ELR (cell line): Measurements from ENCODE around the gene TCAP.
"Not testable (repeated sequence)": the region's sequence is repeated elsewhere in the genome, so short reads cannot be mapped to it uniquely, and the experiment has no call there.

Experiments
- DNase-seq: peaks from one replicate; pipeline ENCODE4 v3.0.0-alpha.2; 2015; ENCODE audit warnings: low read depth

TCAP gene

GRCh38 chr17:39684369-39685192 is 19.4 kb downstream of the TCAP start:
- no peak for DNase-seq

- DNase-seq = no peak
These were observed 22.0 kb downstream of the TCAP start for GRCh38 chr17:39687101-39687545.

GRCh38 chr17:39687546-39688474 is 22.7 kb downstream of the TCAP start, which contains the start of gene PGAP3:
PGAP3 (minus strand) TSS chr17:39688057; CDS start chr17:39688014, 43 bp downstream.
- peak; percentile 94 for DNase-seq

GRCh38 chr17:39688475-39688835 is 23.3 kb downstream of the TCAP start:
- DNase-seq = peak; percentile 45

- DNase-seq = no peak
These were observed 23.8 kb downstream of the TCAP start for GRCh38 chr17:39688945-39689344.

GRCh38 chr17:39694593-39694992 is 29.4 kb downstream of the TCAP start:
- DNase-seq = no peak

GRCh38 chr17:39695089-39695474 is 29.9 kb downstream of the TCAP start:
- no peak for DNase-seq

- no peak for DNase-seq
These were observed 31.6 kb downstream of the TCAP start for GRCh38 chr17:39696731-39697130.

GRCh38 chr17:39697961-39698360 is 32.8 kb downstream of the TCAP start:
- no peak for DNase-seq

- DNase-seq = not testable (repeated sequence)
These were observed 34.1 kb downstream of the TCAP start for GRCh38 chr17:39699157-39699817.

GRCh38 chr17:39699818-39700147 is 34.6 kb downstream of the TCAP start, which contains the start of gene ERBB2:
ERBB2 (plus strand) TSS chr17:39700064; CDS start chr17:39700239, 175 bp downstream.
- DNase-seq = peak; percentile 79

- peak; percentile 46 for DNase-seq
These were observed 35.2 kb downstream of the TCAP start for GRCh38 chr17:39700148-39700987.

GRCh38 chr17:39701012-39701783 is 36.0 kb downstream of the TCAP start:
- DNase-seq = no peak

GRCh38 chr17:39701784-39702422 is 36.8 kb downstream of the TCAP start:
- DNase-seq = no peak

GRCh38 chr17:39702901-39703893 is 38.0 kb downstream of the TCAP start:
- DNase-seq = no peak

- no peak for DNase-seq
These were observed 38.8 kb downstream of the TCAP start for GRCh38 chr17:39703913-39704312.

- no peak for DNase-seq
These were observed 39.8 kb downstream of the TCAP start for GRCh38 chr17:39704821-39705551.

GRCh38 chr17:39705786-39706348 is 40.7 kb downstream of the TCAP start:
- no peak for DNase-seq
